ENCODE results near the gene ZNF543. TPM values are rescaled to one million over a fixed set of nuclear protein-coding genes. Genes with fewer than 3 reads are reported as not detected.

The ZNF543 gene
- total RNA-seq, 1 donor from 2014 or later, result 16.1 TPM

- H3K4me3 Mint-ChIP-seq, result no peak overlapping the region
- peaks cover 18% of the 10 kb centered on the region for H3K9me3 Mint-ChIP-seq
- H3K27me3 Mint-ChIP-seq, result no peaks in the 10 kb centered on the region
- no peak overlapping the region for H3K27ac Mint-ChIP-seq
- H3K4me1 Mint-ChIP-seq, result peaks cover 22% of the 10 kb centered on the region
- no peak for TF ChIP-seq CTCF (IDR thresholded peaks at IDR 0.05)
- ATAC-seq (ENCODE audit: low read depth), result peak; percentile 5
- DNase-seq, result no peak
- intact Hi-C loops (cut with micrococcal nuclease), result no loop called here
- ChIA-PET CTCF (no interaction called here), POLR2A (interaction anchor here (1.2 kb wide), 1 partner anchor 9 kb away, joined by 7 read pairs; no protein-coding TSS in a partner anchor)
- peaks cover 94% of the 10 kb centered on the region for H3K36me3 Mint-ChIP-seq (ENCODE audit: low read depth)
Observed at GRCh38 chr19:57288373-57288772, 31.9 kb upstream of the ZNF543 start.

- H3K4me3 Mint-ChIP-seq, result no peak overlapping the region
Observed at GRCh38 chr19:57290970-57291369, 29.3 kb upstream of the ZNF543 start.

GRCh38 chr19:57292547-57292946 is 27.7 kb upstream of the ZNF543 start:
- no peaks in the 10 kb centered on the region for H3K27me3 Mint-ChIP-seq
- ChIA-PET CTCF (no interaction called here), POLR2A (interaction anchor here (0.6 to 1.1 kb wide), 2 partner anchors 9 to 435 kb away, joined by 5 to 6 read pairs; partner anchors contain the start of gene ZNF671)
- intact Hi-C loops (cut with micrococcal nuclease), result no loop called here
- no peak overlapping the region for H3K4me3 Mint-ChIP-seq
- no peak overlapping the region for H3K27ac Mint-ChIP-seq
- peaks cover 10% of the 10 kb centered on the region for H3K4me1 Mint-ChIP-seq
- ATAC-seq (ENCODE audit: low read depth) (no peak), DNase-seq (no peak)
- peaks cover 27% of the 10 kb centered on the region for H3K9me3 Mint-ChIP-seq
- no peak for TF ChIP-seq CTCF (IDR thresholded peaks at IDR 0.05)
- H3K36me3 Mint-ChIP-seq (ENCODE audit: low read depth), result peaks cover 93% of the 10 kb centered on the region

More at GRCh38 chr19:57290970-57291369, 29.3 kb upstream of the ZNF543 start:
- intact Hi-C loops (cut with micrococcal nuclease), result no loop called here
- no peaks in the 10 kb centered on the region for H3K27me3 Mint-ChIP-seq
- TF ChIP-seq CTCF (IDR thresholded peaks at IDR 0.05), result no peak
- peaks cover 27% of the 10 kb centered on the region for H3K9me3 Mint-ChIP-seq
- peaks cover 96% of the 10 kb centered on the region for H3K36me3 Mint-ChIP-seq (ENCODE audit: low read depth)
- DNase-seq (no peak), ATAC-seq (ENCODE audit: low read depth) (no peak)
- peaks cover 11% of the 10 kb centered on the region for H3K4me1 Mint-ChIP-seq
- ChIA-PET CTCF (no interaction called here), POLR2A (no interaction called here)
- H3K27ac Mint-ChIP-seq, result no peak overlapping the region

GRCh38 chr19:57293719-57294118 is 26.6 kb upstream of the ZNF543 start:
- H3K27me3 Mint-ChIP-seq, result no peaks in the 10 kb centered on the region
- no peak for DNase-seq
- ChIA-PET POLR2A (interaction anchor here (0.5 kb wide), 1 partner anchor 24 kb away, joined by 10 read pairs; no protein-coding TSS in a partner anchor), CTCF (no interaction called here)
- H3K4me1 Mint-ChIP-seq, result peaks cover 11% of the 10 kb centered on the region
- peaks cover 27% of the 10 kb centered on the region for H3K9me3 Mint-ChIP-seq
- intact Hi-C loops (cut with micrococcal nuclease), result no loop called here
- ATAC-seq (ENCODE audit: low read depth), result no peak
- H3K27ac Mint-ChIP-seq, result no peak overlapping the region
- no peak overlapping the region for H3K4me3 Mint-ChIP-seq
- no peak for TF ChIP-seq CTCF (IDR thresholded peaks at IDR 0.05)
- peaks cover 93% of the 10 kb centered on the region for H3K36me3 Mint-ChIP-seq (ENCODE audit: low read depth)

GRCh38 chr19:57302020-57302465 is 18.2 kb upstream of the ZNF543 start:
- TF ChIP-seq CTCF (IDR thresholded peaks at IDR 0.05), result no peak
- Mint-ChIP-seq H3K4me3 (no peak overlapping the region), H3K4me1 (peaks cover 18% of the 10 kb centered on the region), H3K36me3 (ENCODE audit: low read depth) (peaks cover 64% of the 10 kb centered on the region), H3K9me3 (no peaks in the 10 kb centered on the region), H3K27ac (no peak overlapping the region), H3K27me3 (no peaks in the 10 kb centered on the region)
- CTCF ChIA-PET, result interaction anchor here (1.4 kb wide), 1 partner anchor 197 kb away, joined by 3 read pairs; no protein-coding TSS in a partner anchor
- intact Hi-C loops (cut with micrococcal nuclease), result no loop called here
- POLR2A ChIA-PET, result interaction anchor here (0.6 to 1.6 kb wide), 4 partner anchors 15 to 63 kb away, joined by 3 to 6 read pairs (median 4); no protein-coding TSS in a partner anchor
- no peak for DNase-seq
- peak; percentile 56 for ATAC-seq (ENCODE audit: low read depth)

Measured in activated B cell treated with CpG ODN at 0.5 μM for 24 hours (primary cell).